ENCODE measurements around the gene NF2.

The NF2 gene

GRCh38 chr22:29610780-29611179 lies 7.3 kb downstream of the NF2 start:
- Histone ChIP-seq H3K36me3 (ENCODE audit: insufficient read depth, low read length) (no peaks in the 10 kb centered on the region), H3K9me3 (ENCODE audit: control insufficient read depth, insufficient read depth, low read length) (no peaks in the 10 kb centered on the region), H3K4me1 (ENCODE audit: insufficient read depth, low read length) (peaks cover 10% of the 10 kb centered on the region), H3K9ac (ENCODE audit: low read depth, low read length) (no peak overlapping the region)

GRCh38 chr22:29615705-29616327 lies 12.4 kb downstream of the NF2 start:
- no peak overlapping the region for H3K9ac ChIP-seq (ENCODE audit: low read depth, low read length)
- no peaks in the 10 kb centered on the region for H3K36me3 ChIP-seq (ENCODE audit: insufficient read depth, low read length)
- no peaks in the 10 kb centered on the region for H3K9me3 ChIP-seq (ENCODE audit: control insufficient read depth, insufficient read depth, low read length)
- H3K4me1 ChIP-seq (ENCODE audit: insufficient read depth, low read length): peaks cover 14% of the 10 kb centered on the region

GRCh38 chr22:29617922-29618629 lies 14.6 kb downstream of the NF2 start:
- Histone ChIP-seq H3K4me1 (ENCODE audit: insufficient read depth, low read length) (peaks cover 18% of the 10 kb centered on the region), H3K9me3 (ENCODE audit: control insufficient read depth, insufficient read depth, low read length) (no peaks in the 10 kb centered on the region), H3K36me3 (ENCODE audit: insufficient read depth, low read length) (no peaks in the 10 kb centered on the region), H3K9ac (ENCODE audit: low read depth, low read length) (no peak overlapping the region)

GRCh38 chr22:29621761-29622526 lies 18.5 kb downstream of the NF2 start:
- Histone ChIP-seq H3K9ac (ENCODE audit: low read depth, low read length) (no peak overlapping the region), H3K36me3 (ENCODE audit: insufficient read depth, low read length) (no peaks in the 10 kb centered on the region), H3K9me3 (ENCODE audit: control insufficient read depth, insufficient read depth, low read length) (no peaks in the 10 kb centered on the region), H3K4me1 (ENCODE audit: insufficient read depth, low read length) (peaks cover 29% of the 10 kb centered on the region)

GRCh38 chr22:29623059-29623458 lies 19.6 kb downstream of the NF2 start:
- Histone ChIP-seq H3K36me3 (ENCODE audit: insufficient read depth, low read length) (no peaks in the 10 kb centered on the region), H3K4me1 (ENCODE audit: insufficient read depth, low read length) (peaks cover 24% of the 10 kb centered on the region), H3K9me3 (ENCODE audit: control insufficient read depth, insufficient read depth, low read length) (no peaks in the 10 kb centered on the region), H3K9ac (ENCODE audit: low read depth, low read length) (no peak overlapping the region)

- H3K9me3 ChIP-seq (ENCODE audit: control insufficient read depth, insufficient read depth, low read length): no peaks in the 10 kb centered on the region
- no peak overlapping the region for H3K9ac ChIP-seq (ENCODE audit: low read depth, low read length)
- H3K36me3 ChIP-seq (ENCODE audit: insufficient read depth, low read length): no peaks in the 10 kb centered on the region
- peaks cover 18% of the 10 kb centered on the region for H3K4me1 ChIP-seq (ENCODE audit: insufficient read depth, low read length)
These were observed 20.2 kb downstream of the NF2 start for GRCh38 chr22:29623553-29624169.

- Histone ChIP-seq H3K9ac (ENCODE audit: low read depth, low read length) (no peak overlapping the region), H3K4me1 (ENCODE audit: insufficient read depth, low read length) (peaks cover 18% of the 10 kb centered on the region), H3K9me3 (ENCODE audit: control insufficient read depth, insufficient read depth, low read length) (no peaks in the 10 kb centered on the region), H3K36me3 (ENCODE audit: insufficient read depth, low read length) (no peaks in the 10 kb centered on the region)
These were observed 21.8 kb downstream of the NF2 start for GRCh38 chr22:29625090-29625825.

GRCh38 chr22:29626497-29627195 lies 23.2 kb downstream of the NF2 start:
- Histone ChIP-seq H3K9me3 (ENCODE audit: control insufficient read depth, insufficient read depth, low read length) (no peaks in the 10 kb centered on the region), H3K9ac (ENCODE audit: low read depth, low read length) (no peak overlapping the region), H3K36me3 (ENCODE audit: insufficient read depth, low read length) (no peaks in the 10 kb centered on the region), H3K4me1 (ENCODE audit: insufficient read depth, low read length) (peaks cover 18% of the 10 kb centered on the region)

- H3K4me1 ChIP-seq (ENCODE audit: insufficient read depth, low read length): peaks cover 14% of the 10 kb centered on the region
- H3K36me3 ChIP-seq (ENCODE audit: insufficient read depth, low read length): no peaks in the 10 kb centered on the region
- no peaks in the 10 kb centered on the region for H3K9me3 ChIP-seq (ENCODE audit: control insufficient read depth, insufficient read depth, low read length)
- no peak overlapping the region for H3K9ac ChIP-seq (ENCODE audit: low read depth, low read length)
These were observed 23.7 kb downstream of the NF2 start for GRCh38 chr22:29627196-29627535.

GRCh38 chr22:29628996-29629902 lies 25.8 kb downstream of the NF2 start:
- H3K9ac ChIP-seq (ENCODE audit: low read depth, low read length): no peak overlapping the region
- no peaks in the 10 kb centered on the region for H3K36me3 ChIP-seq (ENCODE audit: insufficient read depth, low read length)
- peaks cover 7% of the 10 kb centered on the region for H3K4me1 ChIP-seq (ENCODE audit: insufficient read depth, low read length)
- no peaks in the 10 kb centered on the region for H3K9me3 ChIP-seq (ENCODE audit: control insufficient read depth, insufficient read depth, low read length)

GRCh38 chr22:29629903-29630516 lies 26.6 kb downstream of the NF2 start:
- Histone ChIP-seq H3K9ac (ENCODE audit: low read depth, low read length) (no peak overlapping the region), H3K9me3 (ENCODE audit: control insufficient read depth, insufficient read depth, low read length) (no peaks in the 10 kb centered on the region), H3K4me1 (ENCODE audit: insufficient read depth, low read length) (peaks cover 7% of the 10 kb centered on the region), H3K36me3 (ENCODE audit: insufficient read depth, low read length) (no peaks in the 10 kb centered on the region)

- Histone ChIP-seq H3K36me3 (ENCODE audit: insufficient read depth, low read length) (no peaks in the 10 kb centered on the region), H3K9ac (ENCODE audit: low read depth, low read length) (no peak overlapping the region), H3K9me3 (ENCODE audit: control insufficient read depth, insufficient read depth, low read length) (no peaks in the 10 kb centered on the region), H3K4me1 (ENCODE audit: insufficient read depth, low read length) (peaks cover 4% of the 10 kb centered on the region; the same call in 1 of the 2 replicates)
These were observed 27.6 kb downstream of the NF2 start for GRCh38 chr22:29630987-29631386.

Data from ES-I3 (cell line).